Panc1 (cell line): ENCODE results near the gene RLN3. TPM values are rescaled to one million over a fixed set of nuclear protein-coding genes. Genes with fewer than 3 reads are reported as not detected.
A peak's percentile ranks its signal among the peaks of the same experiment; 100 is the strongest.

Source experiments
- ATAC-seq: fragments of 200-7000 bp; cut with Tn5 transposase; 2 replicates; pipeline ENCODE4 v1.9.1; 2020; ENCODE audit warnings: mild to moderate bottlenecking, moderate library complexity
- BruUV-seq: library from RNA; stranded (reverse); fragments of 400-500 nt; replicated peaks from 2 replicates; lab custom pipeline; 2021; lab: Mats Ljungman, UMichigan
- CTCF ChIA-PET: fragments of 300-600 bp; sonication (Branson Sonifier 250); formaldehyde crosslinking; loops from one replicate; lab custom pipeline; 2022; ENCODE audit warnings: antibody characterized with exemption; lab: Charles Lee
- POLR2A ChIA-PET: fragments of 300-600 bp; sonication (Branson Sonifier 250); formaldehyde crosslinking; loops from one replicate; lab custom pipeline; 2022; ENCODE audit warnings: antibody characterized with exemption; lab: Charles Lee
- DNase-seq: peaks from one replicate; pipeline ENCODE4 v3.0.0-alpha.2; 2010; ENCODE audit warnings: low read depth, low spot score
- H3K27ac ChIP-seq: 2 replicates; pipeline ENCODE4 v1.5.1; 2011; ENCODE audit warnings: mild to moderate bottlenecking, low read length, inconsistent platforms
- H3K27me3 ChIP-seq: fragments of 200-500 bp; sonication (Bioruptor generic); 2 replicates; pipeline ENCODE4 v1.6.0; 2014; ENCODE audit warnings: low read length, inconsistent platforms; ENCODE audit not compliant: control insufficient read depth, insufficient read depth
- H3K36me3 ChIP-seq: fragments of 200-500 bp; sonication (Bioruptor generic); 2 replicates; pipeline ENCODE4 v1.5.1; 2014; ENCODE audit warnings: inconsistent platforms, mild to moderate bottlenecking, low read length, moderate library complexity; ENCODE audit not compliant: control insufficient read depth, insufficient read depth
- H3K4me1 ChIP-seq: 2 replicates; pipeline ENCODE4 v1.5.1; 2011; ENCODE audit warnings: inconsistent platforms, mild to moderate bottlenecking, low read length, moderate library complexity; ENCODE audit not compliant: control insufficient read depth, insufficient read depth
- H3K4me3 ChIP-seq, 2 experiments: 2 replicates each; pipeline ENCODE4 v1.5.1; 2011 to 2012; ENCODE audit warnings: low read depth in 2 of 2, low read length in 2 of 2, mild to moderate bottlenecking in 2 of 2, inconsistent platforms in 1 of 2, moderate library complexity in 1 of 2
- H3K9me3 ChIP-seq: fragments of 200-500 bp; sonication (Bioruptor generic); 2 replicates; pipeline ENCODE4 v1.5.1; 2014; ENCODE audit warnings: low read depth, mild to moderate bottlenecking, inconsistent platforms, low read length, moderate library complexity; ENCODE audit not compliant: control insufficient read depth, insufficient read depth
- POLR2AphosphoS5 ChIP-seq: IDR thresholded peaks from 2 replicates; pipeline ENCODE4 v1.6.1; 2012; ENCODE audit warnings: mild to moderate bottlenecking, low read depth, low read length, moderate library complexity
- SIN3A ChIP-seq: IDR thresholded peaks from 2 replicates; pipeline ENCODE4 v1.6.1; 2012; ENCODE audit warnings: low read depth, mild to moderate bottlenecking, low read length, moderate library complexity, borderline replicate concordance; ENCODE audit not compliant: insufficient read depth
- TCF7L2 ChIP-seq: IDR thresholded peaks from 2 replicates; pipeline ENCODE4 v1.6.1; 2011; ENCODE audit warnings: mild to moderate bottlenecking, low read depth, low read length, inconsistent platforms
- in situ Hi-C: cut with HindIII; loops from 2 replicates; pipeline ENCODE4 v1.10.0; 2016; ENCODE audit warnings: low sequenced_read_pairs, low pct_unique_long_range_greater_than_20kb
- intact Hi-C: fragments of 100-400 bp; cut with micrococcal nuclease; formaldehyde crosslinking; loops from one replicate; pipeline ENCODE4 v1.10.0; 2022; ENCODE audit not compliant: unreplicated experiment
- total RNA-seq: library from RNA; stranded (reverse); gene quantifications from one replicate; pipeline ENCODE4 v1.2.1, GENCODE V29; 2021; ENCODE audit not compliant: unreplicated experiment
- TF ChIP-seq, protein P1 (sequence below), 2 experiments: IDR thresholded peaks; 2 replicates each; pipeline ENCODE4 v1.6.1; 2011 to 2012; ENCODE audit warnings: low read depth in 2 of 2, control low read depth in 1 of 2, low read length in 1 of 2, mild to moderate bottlenecking in 1 of 2, moderate library complexity in 1 of 2; ENCODE audit not compliant: insufficient read depth in 1 of 2
- TF ChIP-seq, protein P2 (sequence below): fragments of 450-650 bp; IDR thresholded peaks from 2 replicates; pipeline ENCODE4 v1.5.1; 2017; ENCODE audit warnings: mild to moderate bottlenecking

RLN3 gene
- total RNA-seq, 1 experiment from 2014 or later = not detected

DNA sequence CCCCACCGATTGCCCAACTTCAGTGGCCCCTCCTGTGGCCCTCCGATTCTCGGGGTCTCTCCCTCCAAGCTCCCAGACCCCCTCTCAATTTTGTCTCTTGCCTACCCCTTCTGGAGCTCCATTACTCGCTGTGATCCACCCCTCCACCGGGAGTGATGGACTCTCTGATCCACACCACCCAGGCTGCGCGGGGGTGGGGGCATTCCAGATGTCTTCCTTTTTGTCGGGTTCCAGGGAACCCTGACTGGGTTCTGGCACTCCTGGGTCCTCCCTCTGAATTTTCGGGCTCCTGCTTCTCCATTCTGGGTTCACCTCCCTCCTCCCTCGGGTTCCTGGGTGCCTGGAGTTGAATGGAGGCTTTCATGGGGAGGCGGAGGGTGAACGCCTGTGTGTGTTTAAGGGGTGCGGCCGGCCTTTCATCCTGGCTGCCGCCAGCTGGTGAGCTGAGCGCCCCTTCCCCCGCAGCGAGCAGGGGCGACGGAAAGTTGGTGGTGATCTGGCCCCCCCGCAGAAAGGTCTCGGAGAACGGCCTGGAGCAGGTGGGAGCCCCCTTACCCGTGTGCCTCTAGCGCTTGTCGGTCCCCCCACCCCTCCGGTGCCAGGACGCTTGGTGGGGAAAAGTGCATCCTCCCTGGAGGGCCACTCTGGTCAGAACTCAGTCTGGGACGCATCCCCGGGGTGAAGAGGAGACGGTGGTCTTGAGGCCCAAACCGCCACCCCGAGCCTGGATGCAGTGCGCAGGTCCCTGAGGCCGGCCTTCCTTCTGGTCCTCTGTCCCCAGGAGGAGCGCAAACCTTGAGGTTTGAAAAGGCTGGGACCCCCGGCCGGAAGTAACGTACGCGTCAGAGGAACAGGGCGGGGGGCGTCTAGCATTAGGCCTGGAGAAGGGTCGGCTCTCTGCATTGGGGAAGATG lies 46.2 kb downstream of the RLN3 start:
- intact Hi-C loops = no loop called here
- H3K36me3 ChIP-seq = no peaks in the 10 kb centered on the region; the same call in 1 of the 2 replicates
- CTCF ChIA-PET = interaction anchor here (1.5 kb wide), 1 partner anchor 194 kb away, joined by 6 read pairs; no protein-coding TSS in a partner anchor
- BruUV-seq = no TSS peak
- peaks cover 2% of the 10 kb centered on the region; the same call in 1 of the 2 replicates for H3K4me1 ChIP-seq
- in situ Hi-C loops = no loop called here
- POLR2A ChIA-PET = no interaction called here
- TF ChIP-seq, protein P1, sequence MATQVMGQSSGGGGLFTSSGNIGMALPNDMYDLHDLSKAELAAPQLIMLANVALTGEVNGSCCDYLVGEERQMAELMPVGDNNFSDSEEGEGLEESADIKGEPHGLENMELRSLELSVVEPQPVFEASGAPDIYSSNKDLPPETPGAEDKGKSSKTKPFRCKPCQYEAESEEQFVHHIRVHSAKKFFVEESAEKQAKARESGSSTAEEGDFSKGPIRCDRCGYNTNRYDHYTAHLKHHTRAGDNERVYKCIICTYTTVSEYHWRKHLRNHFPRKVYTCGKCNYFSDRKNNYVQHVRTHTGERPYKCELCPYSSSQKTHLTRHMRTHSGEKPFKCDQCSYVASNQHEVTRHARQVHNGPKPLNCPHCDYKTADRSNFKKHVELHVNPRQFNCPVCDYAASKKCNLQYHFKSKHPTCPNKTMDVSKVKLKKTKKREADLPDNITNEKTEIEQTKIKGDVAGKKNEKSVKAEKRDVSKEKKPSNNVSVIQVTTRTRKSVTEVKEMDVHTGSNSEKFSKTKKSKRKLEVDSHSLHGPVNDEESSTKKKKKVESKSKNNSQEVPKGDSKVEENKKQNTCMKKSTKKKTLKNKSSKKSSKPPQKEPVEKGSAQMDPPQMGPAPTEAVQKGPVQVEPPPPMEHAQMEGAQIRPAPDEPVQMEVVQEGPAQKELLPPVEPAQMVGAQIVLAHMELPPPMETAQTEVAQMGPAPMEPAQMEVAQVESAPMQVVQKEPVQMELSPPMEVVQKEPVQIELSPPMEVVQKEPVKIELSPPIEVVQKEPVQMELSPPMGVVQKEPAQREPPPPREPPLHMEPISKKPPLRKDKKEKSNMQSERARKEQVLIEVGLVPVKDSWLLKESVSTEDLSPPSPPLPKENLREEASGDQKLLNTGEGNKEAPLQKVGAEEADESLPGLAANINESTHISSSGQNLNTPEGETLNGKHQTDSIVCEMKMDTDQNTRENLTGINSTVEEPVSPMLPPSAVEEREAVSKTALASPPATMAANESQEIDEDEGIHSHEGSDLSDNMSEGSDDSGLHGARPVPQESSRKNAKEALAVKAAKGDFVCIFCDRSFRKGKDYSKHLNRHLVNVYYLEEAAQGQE (IDR thresholded peaks at IDR 0.05; ENCODE audit: insufficient read depth in 1 of 2, low read depth in 2 of 2, low read length in 1 of 2) = no peak
- TF ChIP-seq, protein P2, sequence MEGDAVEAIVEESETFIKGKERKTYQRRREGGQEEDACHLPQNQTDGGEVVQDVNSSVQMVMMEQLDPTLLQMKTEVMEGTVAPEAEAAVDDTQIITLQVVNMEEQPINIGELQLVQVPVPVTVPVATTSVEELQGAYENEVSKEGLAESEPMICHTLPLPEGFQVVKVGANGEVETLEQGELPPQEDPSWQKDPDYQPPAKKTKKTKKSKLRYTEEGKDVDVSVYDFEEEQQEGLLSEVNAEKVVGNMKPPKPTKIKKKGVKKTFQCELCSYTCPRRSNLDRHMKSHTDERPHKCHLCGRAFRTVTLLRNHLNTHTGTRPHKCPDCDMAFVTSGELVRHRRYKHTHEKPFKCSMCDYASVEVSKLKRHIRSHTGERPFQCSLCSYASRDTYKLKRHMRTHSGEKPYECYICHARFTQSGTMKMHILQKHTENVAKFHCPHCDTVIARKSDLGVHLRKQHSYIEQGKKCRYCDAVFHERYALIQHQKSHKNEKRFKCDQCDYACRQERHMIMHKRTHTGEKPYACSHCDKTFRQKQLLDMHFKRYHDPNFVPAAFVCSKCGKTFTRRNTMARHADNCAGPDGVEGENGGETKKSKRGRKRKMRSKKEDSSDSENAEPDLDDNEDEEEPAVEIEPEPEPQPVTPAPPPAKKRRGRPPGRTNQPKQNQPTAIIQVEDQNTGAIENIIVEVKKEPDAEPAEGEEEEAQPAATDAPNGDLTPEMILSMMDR = no peak
- TF ChIP-seq TCF7L2 (peak; percentile 41; the same call in 1 of the 2 replicates), POLR2AphosphoS5 (no peak), SIN3A (no peak)
- H3K9me3 ChIP-seq = no peaks in the 10 kb centered on the region
- ATAC-seq = peak; percentile 44
- DNase-seq = no peak
- peak overlapping the region; percentile 81 for H3K27ac ChIP-seq
- no peaks in the 10 kb centered on the region for H3K27me3 ChIP-seq
- peak overlapping the region; percentile 59 to 84 for H3K4me3 ChIP-seq

DNA sequence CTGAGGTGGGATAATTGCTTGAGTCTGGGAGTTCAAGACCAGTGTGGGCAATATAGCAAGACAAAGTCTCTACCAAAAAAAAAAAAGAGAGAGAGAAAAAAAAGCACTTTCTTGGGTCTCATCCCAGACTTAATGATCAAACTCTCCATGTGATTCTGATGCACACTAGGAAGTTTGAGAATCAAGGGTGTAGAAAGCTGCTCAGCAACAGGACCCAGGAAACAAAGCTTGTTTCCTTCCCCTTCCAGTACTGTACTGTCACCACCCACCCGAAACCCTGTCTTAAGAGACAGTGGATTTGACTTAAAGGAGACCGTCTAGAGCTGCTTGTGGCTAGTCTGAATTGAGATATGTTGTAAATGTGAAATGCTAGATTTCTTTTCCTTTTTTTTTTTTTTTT lies 50.5 kb downstream of the RLN3 start:
- no TSS peak for BruUV-seq
- Histone ChIP-seq H3K9me3 (no peaks in the 10 kb centered on the region), H3K36me3 (no peaks in the 10 kb centered on the region; the same call in 1 of the 2 replicates), H3K27me3 (no peaks in the 10 kb centered on the region), H3K27ac (no peak overlapping the region), H3K4me1 (peaks cover 8% of the 10 kb centered on the region), H3K4me3 (no peak overlapping the region)
- DNase-seq (no peak), ATAC-seq (no peak)
- intact Hi-C loops = loop anchor here (5.0 kb wide), 1 partner anchor 196 kb away; no protein-coding TSS in a partner anchor
- ChIA-PET POLR2A (interaction anchor here (0.7 kb wide), 1 partner anchor 201 kb away, joined by 5 read pairs; no protein-coding TSS in a partner anchor), CTCF (no interaction called here)
- TF ChIP-seq TCF7L2 (no peak), POLR2AphosphoS5 (no peak), SIN3A (no peak)
- TF ChIP-seq, protein P2 = no peak
- TF ChIP-seq, protein P1 (IDR thresholded peaks at IDR 0.05; ENCODE audit: insufficient read depth in 1 of 2, low read depth in 2 of 2, low read length in 1 of 2) = no peak
- in situ Hi-C loops = no loop called here
